NCI-H748 treated with DMSO at 0.1 percent for 48 hours (cell line): Measurements from ENCODE around the gene COL26A1.
"Not testable (repeated sequence)": the region's sequence is repeated elsewhere in the genome, so short reads cannot be mapped to it uniquely, and the experiment has no call there.

ENCODE experiments used
- DNase-seq: peaks from one replicate; lab custom pipeline; 2025; lab: John Stamatoyannopoulos, UW

COL26A1 gene

DNA sequence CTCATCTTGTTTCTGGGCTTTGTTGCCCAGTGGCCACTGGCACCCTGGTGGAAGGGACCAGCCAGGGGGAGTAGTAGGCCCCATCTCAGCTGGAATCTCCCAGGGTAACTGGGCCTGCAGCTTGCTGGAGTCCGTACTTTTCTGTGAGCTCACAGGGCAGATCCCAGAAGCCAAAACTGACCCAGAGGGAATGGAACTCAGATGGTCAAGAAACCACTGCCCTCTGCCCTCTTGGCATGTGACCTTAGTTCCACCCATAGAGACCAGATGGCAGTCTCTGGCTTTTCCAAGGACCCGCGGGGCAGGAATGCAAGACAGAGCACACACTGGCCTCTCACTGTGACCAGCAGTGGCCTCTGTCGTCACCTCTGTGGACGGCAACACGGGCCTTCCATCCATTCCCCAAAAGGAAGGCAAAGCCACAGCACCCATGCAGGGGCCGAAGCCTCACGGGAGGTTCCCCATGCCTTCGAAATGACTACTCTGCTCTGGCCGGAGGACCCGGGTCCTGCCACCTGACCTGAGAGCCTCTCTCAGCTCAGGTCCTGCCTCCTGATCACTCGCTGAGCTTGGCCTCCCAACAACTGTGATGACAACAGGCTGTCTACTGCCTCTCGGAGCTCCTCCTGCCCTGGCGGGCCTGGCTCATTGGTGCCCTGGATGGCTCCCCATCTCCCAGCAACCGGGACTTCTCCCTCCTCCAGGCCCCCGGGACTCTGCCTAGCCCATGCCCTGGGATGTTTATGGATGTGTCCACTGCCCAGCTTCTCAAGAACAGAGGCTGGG lies 236.5 kb downstream of the COL26A1 start:
- DNase-seq: no peak

DNA sequence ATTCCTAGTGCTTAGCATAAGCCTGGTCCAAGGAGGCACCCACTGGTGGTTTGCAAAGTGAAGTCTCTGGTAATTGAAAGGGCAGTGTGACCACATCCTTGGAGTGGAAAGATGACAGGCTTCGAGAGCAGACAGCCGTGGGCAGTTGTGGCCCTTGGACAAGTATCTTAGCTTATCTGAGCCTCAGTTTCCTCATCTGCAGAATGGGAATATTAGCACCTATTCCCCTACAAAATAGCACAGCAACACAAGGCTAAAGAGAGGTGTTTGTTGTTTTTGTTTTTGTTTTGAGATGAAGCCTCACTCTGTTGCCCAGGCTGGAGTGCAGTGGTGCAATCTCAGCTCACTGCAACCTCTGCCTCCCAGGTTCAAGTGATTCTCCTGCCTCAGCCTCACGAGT lies 237.1 kb downstream of the COL26A1 start:
- DNase-seq: no peak

DNA sequence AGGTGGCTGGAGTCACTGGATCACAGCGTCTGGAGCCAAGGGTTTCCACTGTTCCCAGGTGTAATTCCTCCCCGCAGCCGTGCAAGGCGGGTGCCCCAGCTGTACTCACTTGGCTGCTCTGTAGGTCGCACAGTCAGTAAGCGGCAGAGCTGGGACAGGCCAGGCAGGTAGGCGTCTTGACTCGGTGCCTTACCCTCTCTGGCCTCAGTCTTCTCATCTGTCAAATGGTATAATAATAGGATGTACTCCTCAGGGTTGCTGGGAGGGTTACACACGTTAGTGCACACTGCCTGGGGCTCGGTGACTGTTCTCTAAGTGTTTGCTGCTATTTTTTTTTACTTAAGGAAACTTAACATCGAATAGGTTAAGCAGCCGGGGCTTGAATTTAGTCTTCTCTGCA lies 239.4 kb downstream of the COL26A1 start:
- DNase-seq: no peak

DNA sequence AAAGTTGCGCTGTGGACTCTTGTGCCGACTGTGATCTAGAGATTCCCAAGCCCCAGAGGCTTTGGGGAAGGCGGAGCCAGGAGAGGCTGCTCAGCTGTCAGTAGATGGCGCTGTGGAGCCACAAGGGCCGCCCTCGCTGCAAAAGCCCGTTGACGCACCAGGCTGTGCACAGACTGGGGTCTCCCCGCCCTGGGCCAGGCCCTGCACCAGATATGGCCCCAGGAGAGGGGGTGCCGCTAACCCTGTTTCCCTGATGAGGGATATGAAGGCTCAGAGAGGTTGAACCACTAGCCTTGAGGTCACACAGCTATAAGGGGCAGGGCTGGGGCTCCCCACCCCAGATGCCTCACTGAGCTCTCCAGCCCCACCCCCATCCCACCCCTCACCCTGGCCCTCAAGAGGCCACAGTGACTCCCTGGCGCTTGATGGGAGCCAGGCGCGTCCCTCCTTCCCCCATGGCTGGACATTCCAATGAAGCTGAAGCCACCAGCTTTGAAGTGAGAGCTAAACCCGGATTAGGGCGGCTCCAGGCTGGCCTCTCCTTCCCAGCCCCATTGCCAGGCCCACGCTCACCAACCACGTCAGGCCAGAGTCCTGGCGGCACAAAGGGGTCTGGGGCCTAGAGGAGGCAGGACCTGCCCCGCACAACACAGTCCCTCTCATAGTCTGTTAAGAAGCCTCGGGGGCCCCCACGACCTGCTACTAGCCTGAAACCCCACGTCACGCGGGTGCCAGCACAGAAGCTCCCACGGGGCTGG lies 240.0 kb downstream of the COL26A1 start:
- DNase-seq: peak; percentile 47

DNA sequence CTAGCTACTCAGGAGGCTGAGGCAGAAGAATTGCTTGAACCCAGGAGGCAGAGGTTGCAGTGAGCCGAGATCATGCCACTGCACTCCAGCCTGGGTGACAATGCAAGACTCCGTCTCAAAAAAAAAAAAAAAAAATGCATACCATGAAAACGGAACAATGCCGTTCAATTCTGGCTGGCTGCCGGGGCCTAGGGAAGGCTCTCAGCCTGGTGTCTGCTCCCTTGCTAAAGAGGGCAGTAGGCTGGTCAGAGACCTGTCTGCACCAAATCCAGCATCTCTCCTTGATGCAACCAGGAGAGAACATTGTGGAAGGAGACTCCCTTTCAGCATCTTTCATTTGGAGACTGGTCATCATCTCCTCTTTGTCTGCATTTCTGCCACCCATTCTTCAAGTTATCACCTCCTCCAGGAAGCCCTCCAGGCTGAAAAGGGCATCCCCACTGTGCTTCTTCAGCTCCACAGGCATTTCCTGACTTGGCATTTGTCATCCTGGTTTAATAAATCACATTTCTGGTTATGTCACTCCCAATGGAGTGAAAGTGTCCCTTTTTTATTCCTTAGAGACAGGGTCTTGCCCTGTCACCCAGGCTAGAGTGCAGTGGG lies 241.8 kb downstream of the COL26A1 start:
- no peak for DNase-seq

DNA sequence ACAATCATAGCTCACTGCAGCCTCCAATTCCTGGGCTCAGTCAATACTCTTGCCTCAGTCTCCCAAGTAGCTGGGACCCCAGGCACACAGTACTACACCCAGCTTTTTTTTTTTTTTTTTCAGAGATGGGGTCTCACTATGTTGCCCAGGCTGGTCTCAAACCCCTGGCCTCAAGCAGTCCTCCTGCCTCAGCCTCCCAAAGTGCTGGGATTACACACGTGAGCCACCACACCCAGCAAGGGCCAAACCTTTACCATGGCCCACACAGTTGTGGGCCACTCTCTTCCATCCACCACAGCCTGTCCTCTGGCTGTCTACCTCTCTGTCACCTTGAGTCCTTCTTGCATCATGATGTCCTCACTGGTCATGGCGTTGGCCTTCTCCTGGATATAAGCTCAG lies 242.3 kb downstream of the COL26A1 start:
- DNase-seq: not testable (repeated sequence)

- no peak for DNase-seq
Measured at GRCh38 chr7:101605611-101606497, 243.2 kb downstream of the COL26A1 start.

DNA sequence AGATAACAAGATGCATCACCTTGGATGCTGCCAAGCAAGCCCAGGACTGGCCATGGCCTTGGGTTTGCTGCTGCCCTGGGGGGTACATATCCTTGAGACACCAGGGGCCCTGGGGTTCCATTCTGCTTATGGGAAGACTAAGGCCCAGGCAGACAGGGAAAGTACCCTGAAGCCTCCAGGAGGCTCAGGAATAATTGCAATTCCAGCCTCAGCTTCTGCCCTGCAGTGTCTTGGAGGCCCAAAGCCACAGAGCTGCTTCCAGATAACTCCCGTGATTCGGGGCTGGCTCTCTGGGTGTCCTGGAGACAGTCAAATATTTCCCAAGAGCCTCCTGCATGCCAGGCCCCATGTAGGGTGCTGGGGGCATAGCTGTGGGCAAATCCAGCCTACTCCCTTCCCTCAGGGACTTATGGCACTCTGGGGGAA lies 243.8 kb downstream of the COL26A1 start:
- DNase-seq: no peak
